ENCODE data around the gene CYP24A1.

The CYP24A1 gene

DNA sequence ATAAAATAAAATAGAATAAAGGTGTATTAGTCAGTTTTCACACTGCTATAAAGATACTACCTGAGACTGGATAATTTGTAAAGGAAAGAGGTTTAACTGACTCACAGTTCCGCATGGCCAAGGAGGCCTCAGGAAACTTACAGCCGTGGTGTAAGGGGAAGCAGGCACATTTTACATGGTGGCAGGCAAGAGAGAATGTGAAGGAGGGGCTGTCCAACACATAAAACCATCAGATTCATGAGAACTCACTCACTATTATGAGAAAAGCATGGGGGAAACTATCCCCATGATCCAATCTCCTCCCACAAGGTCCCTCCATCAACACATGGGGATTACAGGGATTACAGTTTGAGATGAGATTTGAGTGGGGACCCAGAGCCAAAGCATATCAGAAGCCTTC is 62.3 kb downstream of the CYP24A1 start:
- DNase-seq (ENCODE audit: low spot score) = no peak

DNA sequence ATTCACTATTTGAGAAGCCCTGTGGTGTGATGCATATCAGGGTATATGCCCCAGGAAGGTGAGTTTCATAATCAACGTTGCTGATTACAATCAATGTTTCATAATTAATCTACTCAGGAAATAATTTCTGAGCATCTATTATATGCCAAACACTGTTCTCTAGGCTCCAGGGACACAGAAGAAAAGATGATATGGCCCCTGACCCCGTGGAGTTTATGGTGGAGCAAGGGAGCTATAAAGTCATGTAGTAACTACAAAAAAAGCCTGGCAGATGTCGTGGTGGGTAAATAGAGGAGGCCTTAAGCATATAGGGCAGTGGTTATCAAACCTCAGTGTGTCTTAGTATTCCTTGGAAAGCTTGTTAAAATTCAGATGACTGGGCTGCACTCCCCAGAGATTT is 63.3 kb downstream of the CYP24A1 start:
- DNase-seq (ENCODE audit: low spot score) = no peak

DNA sequence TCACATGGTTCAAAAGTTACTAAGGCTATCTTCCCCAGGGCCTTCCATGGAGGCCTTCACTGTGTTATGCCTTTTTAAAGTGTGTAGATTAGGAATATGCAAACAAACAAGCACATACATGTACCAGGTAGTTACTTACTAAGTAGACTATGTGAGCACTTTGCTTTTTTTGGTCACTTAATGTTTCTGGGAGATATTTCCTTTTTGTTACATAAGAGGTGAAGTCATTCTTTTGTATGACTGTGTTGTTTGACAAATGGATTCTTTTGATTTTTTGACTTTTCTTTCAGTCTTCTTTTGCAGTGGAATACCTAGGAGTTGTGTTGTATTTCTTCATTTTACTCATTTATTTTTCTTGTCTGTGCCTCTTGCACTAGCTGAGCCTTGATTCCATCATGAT is 63.7 kb downstream of the CYP24A1 start:
- no peak for DNase-seq (ENCODE audit: low spot score)

DNA sequence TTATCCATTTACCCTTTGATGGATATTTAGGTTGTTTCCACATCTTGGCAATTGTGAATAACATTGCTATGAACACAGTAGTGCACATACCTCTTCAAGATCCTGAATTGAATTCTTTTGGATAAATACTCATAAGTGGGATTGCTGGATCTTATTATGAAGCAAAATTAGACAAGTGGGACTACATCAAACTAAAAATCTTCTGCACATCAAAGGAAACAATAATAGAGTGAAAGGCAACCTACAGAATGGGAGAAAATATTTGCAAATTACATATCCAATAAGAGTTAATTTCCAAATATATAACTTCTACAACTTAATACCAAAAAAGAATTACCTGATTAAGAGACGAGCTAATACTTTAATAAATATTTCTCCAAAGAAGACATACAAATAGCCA is 65.0 kb downstream of the CYP24A1 start:
- DNase-seq (ENCODE audit: low spot score) = no peak

DNA sequence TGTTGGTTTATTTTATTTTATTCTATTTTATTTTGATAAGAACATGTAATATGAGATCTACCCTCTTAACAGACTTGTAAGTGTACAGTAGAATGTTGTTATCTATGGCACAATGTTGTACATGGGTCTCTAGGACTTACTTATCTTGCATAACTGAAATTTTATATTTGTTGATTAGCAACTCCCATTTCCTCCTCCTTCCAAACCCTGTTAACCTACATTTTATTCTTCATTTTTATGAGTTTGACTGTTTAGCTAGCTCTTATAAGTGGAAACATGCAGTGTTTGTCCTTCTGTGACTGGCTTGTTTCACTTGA is 65.5 kb downstream of the CYP24A1 start:
- DNase-seq (ENCODE audit: low spot score) = no peak

DNA sequence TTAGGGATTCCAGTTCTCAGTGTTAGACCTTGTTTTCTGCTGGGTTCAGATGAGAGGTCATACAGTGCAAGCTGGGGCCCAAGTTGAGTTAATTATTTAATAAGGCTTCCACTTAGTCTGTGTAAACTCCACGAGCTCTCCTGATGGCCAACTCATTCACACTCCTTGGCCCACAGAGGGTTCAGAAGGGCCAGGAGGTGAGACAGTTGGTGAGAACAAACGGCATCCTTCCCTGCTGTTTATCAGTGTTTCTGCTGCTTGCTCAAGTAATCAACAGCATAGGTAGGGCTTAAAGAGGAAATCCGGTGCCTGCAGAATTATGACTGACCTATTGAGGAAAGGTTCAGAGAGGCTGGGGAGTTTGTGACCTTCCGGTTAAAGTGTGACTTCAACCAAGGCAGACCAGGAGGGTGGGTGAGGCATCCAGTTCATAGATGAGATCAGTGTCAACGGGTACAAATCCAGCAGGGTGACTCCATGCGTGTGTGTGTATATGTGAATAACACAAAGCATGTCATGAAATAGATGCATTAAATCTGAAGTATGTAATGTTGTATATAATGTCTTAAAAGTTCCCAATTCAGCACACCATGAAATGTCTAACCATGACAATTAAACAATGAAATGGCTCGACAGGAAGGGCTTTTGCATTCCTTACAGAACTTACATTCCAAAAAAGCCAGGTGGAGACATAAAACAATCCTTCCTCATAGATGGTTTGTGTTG is 66.0 kb downstream of the CYP24A1 start:
- DNase-seq (ENCODE audit: low spot score) = no peak

DNA sequence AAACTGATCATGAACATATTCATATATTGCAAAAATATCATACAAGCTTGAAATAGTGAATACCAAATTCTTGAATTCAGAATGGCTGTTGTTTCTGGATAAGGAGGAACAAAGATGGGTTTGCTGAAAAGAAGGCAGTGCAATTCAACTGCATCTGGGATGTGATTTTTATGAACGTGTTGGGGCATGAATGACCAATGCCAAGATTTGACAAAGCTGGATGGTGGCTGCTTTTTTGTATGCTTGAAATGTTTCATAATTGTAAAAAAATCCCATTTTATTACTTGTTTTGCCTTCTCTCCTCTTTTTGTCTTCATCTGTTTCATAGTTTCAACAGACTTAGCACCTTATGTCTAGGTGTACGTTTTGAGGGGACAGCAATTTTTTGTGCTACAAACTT is 66.6 kb downstream of the CYP24A1 start:
- no peak for DNase-seq (ENCODE audit: low spot score)

DNA sequence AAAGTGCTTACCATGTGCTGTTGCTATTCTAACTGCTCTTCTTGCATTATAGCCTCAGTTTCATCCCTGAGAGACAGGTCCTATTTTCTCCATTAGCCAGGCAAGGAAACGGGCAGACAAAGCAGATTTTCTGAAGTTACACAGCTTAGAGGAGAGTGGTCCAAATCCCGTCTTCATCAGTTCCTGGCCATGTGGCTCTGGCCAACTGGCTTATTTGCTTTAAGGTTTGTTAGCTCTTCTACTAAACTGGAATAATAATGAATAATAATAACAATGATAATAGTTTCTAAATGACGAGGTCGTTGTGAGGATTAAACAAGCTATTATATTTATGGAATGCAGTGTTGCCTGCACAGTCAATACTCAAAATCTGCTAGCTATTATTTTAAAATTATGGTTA is 67.6 kb downstream of the CYP24A1 start:
- DNase-seq (ENCODE audit: low spot score) = no peak

DNA sequence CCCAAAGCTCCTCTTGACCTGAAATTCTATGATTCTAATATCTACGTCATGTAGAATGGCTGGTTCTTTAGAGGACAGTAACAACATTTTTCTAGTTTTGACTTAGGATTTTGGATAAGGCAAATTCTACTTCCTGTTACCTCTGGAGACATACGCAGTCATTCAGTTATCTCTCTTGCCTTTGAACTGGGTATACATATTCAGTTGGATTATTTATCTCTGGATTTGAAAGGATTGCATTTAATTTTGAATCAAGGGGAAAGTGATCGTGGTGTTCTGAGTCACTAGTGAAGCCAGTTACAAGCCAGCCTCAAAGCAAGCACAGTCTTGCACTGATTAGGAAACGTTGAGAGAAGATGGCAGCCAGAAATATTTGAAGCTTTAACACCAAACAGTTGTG is 68.1 kb downstream of the CYP24A1 start:
- DNase-seq (ENCODE audit: low spot score) = no peak

DNA sequence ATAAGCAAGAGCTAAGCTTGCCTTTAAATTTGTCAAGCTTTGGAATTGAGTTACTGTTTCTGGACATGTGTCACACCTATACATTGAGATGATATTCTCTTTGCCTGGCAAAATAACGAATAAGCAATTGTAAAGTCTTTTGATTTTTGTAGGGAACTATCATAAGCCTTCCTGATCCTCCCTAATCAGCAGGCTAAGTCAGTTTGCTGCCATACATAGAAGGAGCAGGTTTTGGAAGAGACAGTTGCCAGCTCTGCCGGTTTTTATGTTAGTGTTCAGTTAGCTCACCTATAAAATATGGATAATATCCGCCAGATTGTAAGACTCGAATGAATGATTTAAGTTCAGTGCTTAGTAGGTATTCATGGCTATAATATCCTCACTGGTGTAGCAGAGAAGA is 69.0 kb downstream of the CYP24A1 start:
- DNase-seq (ENCODE audit: low spot score) = no peak

DNA sequence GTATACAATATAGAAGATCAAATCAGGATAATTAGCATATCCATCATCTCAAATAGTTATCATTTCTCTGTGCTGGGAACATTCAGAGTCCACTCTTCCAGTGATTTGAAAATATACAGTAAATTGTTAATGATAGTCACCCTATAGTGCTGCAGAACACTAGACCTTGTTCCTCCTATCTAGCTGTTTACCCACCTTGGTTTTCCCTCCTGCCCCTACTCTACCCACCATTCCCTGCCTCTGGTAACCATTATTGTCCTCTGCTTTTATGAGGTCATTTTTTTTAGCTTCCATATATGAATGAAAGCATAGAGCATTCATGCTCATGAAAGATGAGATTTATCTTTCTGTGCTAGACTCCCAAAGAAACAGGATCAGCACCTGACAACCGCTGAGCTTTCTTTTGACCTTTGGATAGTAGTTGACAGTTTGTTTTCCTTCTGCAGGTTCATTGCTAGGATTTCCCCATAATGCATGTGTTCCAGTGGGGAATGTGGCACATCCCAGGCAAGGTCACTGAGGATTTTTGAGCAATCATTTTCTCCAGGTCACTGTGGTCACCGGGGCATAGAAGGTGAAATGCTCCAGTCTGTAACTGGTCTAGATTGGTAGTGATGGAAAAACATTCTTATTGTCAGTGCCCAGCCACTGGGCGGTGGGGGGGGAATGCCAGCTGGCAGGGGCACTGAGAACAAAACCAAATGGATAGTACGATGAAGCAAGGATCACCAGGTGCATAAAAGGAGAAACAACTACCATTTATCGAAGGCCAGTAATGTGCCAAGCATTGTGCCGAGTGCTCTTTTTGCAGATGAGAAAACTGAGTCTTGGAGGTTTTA is 69.8 kb downstream of the CYP24A1 start:
- no peak for DNase-seq (ENCODE audit: low spot score)
